Fibroblast of skin of left biceps (primary cell): Measurements from ENCODE around the gene CACNB2.
A peak's percentile ranks its signal among the peaks of the same experiment; 100 is the strongest.

ENCODE experiments used
- DNase-seq, 2 experiments: peaks; one replicate each; pipeline ENCODE4 v3.0.0-alpha.2; 2013; ENCODE audit warnings: low read depth in 2 of 2

The CACNB2 gene

DNA sequence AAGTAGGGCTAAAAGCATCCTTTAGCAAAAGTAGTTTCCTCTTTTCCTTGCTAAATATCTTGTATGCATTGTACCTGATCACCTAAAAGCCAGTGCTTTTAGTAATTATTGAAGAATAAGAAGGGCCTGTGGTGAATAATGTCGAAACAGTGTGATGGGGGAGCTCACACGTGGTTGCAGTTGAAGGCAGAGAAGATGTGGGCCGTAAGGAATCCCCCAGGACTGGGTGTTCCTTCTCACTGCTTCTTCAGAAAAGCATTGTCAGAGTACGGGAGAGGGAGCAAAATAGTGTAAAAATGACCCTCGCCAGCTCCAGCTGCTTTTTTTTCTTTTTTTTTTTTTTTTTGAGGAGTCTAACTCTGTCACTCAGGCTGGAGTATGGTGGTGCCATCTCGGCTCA is 310.1 kb downstream of the CACNB2 start:
- no peak for DNase-seq

DNA sequence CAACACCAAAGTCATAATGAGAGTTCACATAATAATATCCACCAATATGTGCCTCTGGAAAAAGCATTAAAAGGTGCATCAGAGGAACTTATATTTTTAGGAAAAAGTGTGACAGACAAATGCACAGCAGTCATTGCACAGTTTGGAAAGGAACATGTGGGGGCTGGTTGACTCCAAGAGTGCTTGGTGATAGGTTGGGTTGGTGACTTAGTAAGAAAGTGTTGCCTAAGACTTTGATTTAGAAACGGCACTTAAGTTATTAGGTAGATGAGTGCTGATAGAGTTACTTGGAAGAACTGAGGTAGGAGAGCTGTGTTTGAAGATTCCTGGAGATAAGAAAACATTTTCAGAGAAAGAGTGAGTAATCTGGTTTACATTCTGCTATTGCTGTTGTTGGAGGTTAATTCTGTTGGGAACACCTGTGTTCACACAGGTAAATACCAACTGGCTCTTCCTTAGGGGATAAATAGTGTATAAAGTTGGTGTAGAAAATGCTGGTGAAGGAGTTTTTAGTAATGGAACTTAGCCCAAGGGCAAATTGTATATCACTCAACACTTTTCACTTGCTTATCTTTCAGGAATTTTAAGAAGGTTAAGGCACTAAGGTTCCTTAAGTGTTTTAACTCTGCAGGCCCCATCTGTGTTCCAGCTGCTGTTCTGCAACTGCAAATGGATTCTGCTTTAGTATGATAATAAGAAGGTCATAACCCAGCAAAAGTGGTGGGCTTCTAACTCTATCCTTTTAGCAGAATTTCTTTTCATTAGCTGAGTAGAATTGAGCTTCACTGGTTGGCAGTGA is 315.1 kb downstream of the CACNB2 start:
- no peak for DNase-seq

DNA sequence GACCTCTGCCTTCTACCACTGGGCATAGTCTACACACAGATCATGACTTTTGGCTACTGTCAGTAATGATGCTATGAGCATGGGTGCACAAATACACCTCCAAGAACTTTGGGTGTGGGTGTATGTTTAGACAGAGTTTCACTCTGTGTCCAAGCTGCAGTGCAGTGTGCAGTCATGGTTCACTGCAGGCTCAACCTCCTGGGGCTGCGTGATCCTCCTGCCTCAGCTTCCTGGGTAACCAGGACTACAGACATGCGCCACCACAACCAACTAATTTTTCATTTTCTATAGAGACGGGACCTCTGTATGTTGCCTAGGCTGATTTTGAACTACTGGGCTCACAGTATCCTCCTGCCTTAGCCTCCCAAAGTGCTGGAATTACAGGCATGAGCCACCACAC is 316.8 kb downstream of the CACNB2 start:
- DNase-seq: no peak

DNA sequence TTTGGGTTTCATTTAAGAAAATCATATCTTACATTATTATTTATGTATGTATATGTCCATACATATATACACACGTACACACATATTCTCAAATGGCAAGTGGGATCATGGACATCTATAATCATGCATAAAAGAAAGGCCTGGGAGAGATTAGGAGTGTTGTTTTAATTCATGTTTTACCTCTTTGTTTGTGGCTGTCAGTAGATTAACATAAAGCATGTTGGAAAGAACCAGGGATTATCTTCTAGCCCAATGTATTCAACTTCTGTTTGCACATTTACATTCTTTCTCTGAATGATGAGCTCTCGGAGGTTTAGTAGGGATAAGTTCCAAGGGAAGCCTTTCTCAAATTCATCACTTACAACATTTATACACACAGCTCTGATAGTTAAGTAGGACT is 319.8 kb downstream of the CACNB2 start:
- no peak for DNase-seq

DNA sequence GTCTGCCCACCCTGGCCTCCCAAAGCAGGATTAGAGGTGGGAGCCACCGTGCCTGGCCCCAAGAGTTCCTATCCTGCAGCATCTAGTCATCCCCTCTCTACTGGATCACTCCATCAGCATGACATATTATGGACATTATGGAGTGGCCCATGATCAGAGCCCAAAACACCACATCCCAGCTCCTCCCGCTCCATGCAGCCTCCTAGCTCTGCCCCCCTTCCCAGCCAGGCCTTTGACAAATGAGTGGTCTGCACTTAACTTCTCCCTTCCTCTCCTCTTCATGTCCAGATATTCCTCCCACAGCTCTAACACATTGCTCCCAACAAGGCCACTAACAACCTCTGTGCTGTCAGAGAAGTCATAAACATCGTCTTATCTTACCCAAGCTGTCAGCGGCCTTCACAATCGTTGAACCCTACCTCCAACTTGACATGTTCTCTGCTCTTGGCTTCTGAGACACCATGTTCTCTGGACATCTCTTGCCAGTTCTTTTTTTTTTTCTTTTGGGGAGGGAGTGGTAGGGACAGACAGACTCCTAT is 323.5 kb downstream of the CACNB2 start:
- no peak for DNase-seq

DNA sequence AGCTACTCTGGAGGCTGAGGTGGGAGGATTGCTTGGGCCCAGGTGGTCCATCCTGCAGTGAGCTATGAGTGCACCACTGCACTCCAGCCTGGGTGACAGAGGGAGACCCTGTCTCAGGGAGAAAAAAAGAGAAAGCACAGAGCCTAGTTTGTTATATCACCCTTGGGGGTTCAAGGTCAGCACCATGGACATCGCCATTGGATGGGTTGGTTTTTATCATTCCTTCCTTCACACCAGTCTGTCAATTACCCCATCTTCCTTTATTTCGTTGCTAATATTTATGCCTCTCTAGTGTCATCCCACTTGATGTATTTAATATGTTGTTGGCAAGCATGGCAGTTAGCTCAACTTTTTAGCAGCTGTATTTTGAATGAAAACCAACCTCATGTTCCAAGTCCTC is 328.9 kb downstream of the CACNB2 start:
- no peak for DNase-seq

DNA sequence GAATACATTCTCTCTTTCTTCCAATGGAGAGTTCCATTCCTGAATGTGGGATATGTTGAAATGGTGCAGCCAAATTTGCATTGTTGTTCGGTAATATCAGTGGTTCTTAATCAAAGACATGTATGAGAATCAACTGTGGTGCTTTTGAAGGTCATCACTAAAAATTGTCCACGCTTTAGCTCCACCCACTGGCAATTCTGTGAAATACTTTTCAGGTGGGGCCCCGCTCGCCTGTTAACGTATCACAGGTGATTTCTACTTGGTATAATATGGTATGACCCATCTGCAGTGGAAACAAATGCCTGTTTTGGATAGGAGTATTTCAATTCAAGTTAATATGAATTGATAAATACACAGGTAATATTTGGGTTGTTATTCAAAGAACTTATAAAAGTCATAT is 332.8 kb downstream of the CACNB2 start:
- no peak for DNase-seq

DNA sequence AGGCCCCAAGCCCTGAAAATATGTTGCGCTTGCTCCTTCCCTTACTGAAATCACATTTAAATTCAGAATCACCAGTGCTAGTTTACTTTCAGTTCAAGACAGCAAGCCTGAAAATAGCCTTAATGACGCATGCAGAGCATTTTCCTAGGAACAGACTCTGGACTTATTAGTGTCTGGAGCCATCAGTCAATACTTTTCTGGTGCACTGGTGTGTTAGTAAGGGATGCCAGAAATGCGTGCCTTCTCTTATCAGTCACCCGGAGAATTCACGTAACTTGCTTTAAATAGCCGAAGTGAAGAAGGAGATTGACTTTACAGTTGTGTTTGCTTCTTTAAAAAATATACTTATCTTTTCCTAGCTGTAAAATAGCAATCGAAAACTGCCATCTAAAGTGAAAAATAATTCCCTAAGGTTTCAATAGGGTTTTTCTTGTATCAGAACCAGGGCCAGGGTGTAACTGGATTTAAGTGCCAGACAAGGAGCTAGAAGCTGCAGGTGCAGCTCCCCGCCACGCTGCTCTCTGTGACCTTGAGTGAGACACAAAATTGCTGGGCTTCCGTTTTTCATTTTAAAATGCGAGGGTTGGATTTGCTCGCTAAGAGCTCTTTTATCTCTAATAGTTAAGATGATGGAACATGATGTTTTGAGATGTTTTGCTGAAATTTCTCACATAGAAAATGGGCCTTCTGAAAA is 333.3 kb downstream of the CACNB2 start:
- no peak for DNase-seq

DNA sequence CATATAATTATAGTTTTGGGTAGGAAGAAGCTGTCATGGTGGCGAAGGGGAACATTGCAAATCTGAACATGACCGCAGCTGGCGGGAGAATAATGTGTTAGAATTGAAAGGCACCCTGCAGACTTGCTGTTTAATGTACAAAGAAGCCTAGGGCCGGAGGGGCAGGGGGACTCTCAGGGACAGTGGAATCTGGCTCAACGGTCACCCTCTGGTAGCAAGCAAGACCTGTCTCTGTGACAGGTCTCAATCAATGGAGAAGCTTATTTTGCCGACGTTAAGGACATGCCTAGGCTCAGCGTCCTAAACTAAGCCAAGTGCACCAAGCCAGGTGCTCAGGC is 333.9 kb downstream of the CACNB2 start:
- DNase-seq: no peak

DNA sequence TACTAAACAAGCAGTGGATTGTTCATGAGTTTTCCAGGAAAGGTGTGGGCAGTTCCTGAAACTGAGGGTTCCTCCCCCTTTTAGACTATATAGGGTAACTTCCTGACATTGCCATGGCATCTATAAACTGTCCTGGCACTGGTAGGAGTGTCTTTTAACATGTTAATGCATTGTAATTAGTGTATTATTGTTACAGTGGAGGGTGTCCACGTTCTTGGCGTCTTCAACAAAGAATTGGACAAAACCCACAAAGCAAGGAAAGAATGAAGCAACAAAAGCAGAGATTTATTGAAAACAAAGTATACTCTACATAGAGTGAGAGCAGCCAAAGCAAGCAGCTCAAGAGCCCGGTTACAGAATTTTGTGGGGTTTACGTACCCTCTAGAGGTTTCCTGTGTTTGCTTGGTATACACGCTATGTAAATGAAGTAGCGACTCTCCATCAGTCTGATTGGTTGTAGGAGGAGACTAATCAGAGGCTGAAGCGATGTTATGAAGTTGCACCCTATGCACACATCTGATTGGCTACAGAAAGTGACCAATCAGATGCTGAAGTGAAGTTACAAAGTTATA is 335.9 kb downstream of the CACNB2 start:
- DNase-seq: no peak

DNA sequence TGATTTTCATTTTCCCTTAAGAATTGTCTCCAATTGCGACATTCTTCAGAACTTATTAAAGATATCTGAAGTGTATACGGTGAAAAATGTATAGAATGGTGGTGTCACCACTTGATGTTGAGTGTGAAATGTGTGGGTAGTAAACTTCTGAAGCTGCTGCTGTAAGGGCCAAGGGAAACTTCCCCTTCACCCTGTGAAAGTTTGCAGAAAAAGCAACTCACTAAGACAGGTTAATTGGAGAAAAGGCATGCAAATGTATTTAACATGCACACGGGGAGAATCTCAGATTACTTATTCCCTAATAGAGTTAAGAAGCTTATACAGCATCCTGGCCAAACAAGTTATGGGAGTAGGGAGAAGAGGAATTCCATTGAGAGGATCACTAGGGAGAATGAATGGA is 338.1 kb downstream of the CACNB2 start:
- no peak for DNase-seq

DNA sequence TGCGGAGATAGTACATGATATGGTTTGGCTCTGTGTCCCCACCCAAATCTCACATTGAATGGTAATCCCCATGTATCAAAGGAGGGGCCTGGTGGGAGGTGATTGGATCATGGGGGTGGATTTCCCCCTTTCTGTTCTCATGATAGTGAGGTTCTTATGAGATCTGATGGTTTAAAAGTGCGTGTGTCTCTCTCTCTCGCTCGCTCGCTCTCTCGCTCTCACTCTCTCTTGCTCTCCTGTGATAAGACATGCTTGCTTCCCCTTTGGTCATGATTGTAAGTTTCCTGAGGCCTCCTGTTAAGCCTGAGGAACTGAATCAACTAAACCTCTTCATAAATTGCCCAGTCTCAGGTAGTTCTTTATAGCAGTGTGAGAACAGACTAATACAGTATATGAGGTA is 339.3 kb downstream of the CACNB2 start:
- DNase-seq: no peak

DNA sequence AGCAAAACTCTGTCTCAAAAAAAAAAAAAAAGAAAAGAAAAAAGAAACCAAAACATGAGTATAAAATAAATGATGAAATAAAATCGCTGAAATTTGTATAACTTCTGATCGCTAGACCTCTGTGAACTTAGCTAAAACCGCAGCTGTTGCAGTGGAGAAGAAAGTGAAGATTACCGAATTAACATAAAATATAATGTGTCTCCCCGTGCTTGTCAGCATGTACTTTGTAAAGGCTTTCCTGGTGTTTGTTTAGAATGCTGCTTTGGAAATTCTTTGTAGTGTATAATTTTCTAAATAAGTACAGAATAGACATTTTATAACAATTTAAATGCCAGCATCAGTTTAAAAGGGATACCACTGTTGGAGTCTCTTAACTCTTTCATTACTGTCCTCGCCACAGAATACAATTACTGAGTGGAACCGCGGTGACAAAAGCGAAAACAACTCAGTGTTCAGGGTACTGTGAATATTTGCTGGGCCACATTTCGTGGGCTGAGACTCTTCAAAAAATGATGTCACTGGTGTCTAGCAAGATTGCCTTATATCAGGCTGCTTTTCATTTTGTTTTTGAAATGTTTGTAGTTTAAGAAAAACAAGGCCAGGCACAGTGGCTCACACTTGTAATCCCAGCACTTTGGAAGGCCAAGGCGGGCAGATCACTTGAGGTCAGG is 343.4 kb downstream of the CACNB2 start:
- DNase-seq: no peak

DNA sequence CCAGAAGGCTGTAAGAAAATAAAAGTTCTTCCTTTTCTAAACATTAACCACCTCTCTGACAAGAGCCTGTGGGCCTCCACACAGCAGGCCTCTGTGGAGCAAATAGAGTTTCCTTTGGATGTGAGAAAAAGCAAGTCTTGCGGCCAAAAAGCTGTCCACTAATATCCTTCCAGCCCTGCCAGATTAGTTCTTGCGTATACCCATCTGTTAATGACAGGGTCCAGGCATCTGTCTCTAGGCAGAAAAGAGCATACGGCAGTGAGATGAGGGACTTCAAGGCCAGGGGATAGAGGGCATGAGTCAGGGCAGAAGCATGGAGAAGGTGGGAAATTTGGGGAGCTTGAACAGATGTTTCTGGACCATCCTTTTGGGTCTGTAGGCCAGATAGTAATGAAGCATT is 346.2 kb downstream of the CACNB2 start:
- DNase-seq: no peak

DNA sequence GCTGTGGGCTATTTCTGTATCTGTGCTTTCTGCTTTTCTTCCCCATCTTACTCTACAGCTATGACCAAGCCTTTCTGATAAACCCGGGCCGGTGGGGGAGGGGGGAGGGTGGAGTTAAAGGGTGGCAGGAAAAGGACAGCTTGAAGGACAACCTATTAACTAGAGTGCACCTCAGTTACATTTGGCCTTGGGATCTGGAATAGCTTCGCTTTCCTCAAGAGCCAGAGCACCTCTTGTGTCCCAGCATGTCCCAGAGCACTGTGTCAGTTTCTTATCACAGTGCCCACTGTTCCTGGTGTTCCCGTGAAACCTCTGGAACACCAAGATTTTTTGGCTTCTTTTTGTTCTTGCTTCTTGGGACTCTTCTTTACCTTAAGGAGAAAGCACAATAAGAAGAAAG is 350.5 kb downstream of the CACNB2 start:
- DNase-seq: no peak

DNA sequence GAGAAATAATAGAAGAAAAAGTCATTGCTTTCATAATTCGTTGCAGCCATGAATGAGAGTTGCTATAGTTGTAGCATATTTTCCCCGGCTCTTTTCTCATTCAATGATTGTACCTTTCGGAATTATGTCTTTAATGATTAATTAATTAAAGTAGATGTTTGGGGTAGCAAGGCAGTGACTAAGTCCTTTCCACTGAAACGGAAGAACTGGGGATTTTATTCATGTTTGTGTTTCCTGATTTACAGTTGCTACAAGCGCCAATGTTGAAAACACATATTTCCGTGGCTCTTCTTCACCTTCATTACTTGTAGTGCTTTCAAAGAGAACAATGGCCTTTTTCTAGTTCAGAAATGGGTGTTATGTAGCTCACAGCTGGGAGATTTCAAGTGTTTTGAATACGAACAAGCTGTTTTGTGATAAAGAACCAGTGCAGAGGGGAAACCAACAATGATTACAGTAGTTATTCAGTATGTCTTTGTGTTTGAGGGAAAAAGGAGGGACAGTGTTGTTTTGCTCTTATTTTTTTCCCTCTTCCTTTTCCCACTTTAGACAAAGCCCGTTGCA is 357.7 kb downstream of the CACNB2 start:
- no peak for DNase-seq

DNA sequence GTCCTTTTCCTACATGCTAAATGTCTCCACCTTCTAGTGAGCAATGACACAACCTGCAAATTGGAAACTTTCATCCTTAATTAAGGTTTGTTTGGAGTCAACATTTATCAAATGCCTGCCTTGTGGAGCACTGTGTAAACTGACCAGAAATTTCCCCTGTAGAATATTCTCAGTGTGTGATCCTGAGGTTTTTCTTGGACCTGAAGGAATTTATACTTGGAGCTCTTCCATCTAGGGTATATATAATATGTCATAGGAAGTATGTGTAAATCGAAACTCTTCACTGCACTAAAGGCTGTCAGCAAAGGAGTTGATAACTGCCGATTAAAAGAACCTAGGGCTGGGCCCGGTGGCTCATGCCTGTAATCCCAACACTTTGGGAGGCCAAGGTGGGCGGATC is 358.8 kb downstream of the CACNB2 start:
- peak in 1 of 2 experiments; percentile 14 for DNase-seq

DNA sequence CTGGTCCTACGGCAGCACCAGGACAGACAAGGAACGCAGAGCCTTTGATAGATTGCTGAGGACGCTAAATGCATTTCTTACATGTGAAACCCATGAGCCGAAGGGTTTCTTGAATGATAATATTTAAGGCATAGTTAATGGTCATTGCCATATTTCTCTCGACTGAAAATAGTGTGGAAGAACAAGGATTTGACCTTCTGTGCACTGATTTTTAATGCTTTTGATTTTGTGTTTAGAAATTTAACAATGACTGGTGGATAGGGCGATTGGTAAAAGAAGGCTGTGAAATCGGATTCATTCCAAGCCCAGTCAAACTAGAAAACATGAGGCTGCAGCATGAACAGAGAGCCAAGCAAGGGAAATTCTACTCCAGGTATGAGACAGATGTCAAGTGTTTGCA is 360.4 kb downstream of the CACNB2 start:
- no peak for DNase-seq

DNA sequence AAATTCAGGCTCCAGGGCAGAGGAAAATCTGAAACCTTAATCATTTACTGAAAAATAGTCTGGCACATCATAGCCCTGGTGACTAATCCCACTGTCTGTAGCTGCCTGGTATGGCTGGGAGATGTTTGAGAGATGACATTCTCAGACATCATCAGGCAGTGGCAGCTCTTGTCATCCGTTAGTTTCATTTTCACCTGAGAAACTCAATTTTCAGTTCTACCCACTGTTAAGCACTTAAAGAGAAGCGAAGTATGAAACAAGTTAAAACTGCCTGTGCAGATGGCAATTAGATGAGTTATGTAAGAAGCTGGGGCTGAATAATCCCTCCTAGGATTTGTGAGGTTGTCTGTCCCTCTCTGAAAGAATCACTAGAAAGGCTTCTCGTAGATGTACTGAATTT is 361.0 kb downstream of the CACNB2 start:
- DNase-seq: peak in 1 of 2 experiments; percentile 3

DNA sequence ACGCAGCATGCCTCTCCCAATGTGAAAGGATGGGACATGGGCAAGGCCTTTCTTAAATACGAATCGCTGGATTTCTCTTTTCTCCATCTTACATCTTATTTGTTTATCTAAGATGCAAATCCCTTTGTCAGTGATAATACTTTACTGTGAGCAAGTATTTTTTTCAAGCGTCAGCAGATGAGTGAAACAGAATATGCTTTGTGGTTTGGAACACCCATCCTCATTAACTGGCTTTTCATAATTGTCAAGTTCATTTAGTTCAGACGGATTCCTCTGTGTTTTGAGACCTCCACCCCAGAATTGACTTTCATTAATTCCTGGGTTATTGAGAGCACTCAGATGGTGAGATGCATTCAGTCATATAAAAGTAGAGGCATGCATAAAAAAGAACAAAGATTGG is 361.4 kb downstream of the CACNB2 start:
- no peak for DNase-seq

DNA sequence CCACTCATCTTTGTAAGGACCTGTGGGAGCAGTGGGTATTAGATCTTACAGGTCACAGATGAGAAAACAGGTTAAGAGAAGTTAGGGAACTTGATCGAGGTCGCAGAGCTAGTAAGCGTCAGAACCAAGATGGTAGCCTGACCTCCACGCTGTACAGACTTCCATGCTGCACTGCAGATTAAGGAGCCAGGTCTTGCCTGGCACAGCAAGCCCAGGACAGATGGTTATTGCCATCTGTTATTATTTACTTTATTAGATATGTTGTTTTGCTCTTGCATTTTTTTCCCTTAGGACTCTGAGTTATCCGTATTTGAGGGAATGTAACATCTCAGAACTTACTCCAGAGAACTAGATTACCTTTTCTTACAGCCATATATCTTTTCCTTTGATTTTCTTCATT is 363.9 kb downstream of the CACNB2 start:
- no peak for DNase-seq

DNA sequence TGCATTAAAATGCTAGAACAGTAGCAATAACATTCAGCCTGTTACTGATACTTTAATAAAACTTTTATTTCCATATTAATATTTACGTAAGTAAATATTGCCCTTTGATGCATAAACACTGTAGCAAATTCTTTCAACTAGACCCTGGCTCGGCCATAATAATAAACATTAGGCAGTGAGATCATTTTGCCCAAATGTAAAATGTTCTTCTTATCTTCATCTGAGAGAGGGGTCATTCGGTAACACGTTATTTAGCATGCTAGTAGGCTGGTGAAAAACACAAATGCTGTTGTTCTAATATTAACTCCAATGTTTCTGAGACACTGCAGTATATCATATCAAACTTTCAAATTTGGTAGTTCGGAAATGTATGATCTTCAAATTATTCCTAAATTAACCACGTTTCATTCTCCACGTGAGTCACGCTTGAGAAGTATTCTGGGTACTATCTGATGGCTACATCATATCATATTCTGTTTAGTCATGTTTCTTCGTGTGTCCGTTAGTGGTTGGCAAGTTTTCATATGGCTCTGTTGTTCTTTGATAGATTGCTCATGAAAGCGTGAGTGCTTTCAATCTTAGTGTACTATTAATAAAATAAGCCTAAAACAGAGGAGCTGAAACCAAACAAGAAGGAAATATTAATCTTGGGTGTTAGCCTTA is 365.4 kb downstream of the CACNB2 start:
- DNase-seq: no peak
